ENCODE measurements around the gene ITPR3. TPM values are rescaled to one million over a fixed set of nuclear protein-coding genes. Genes with fewer than 3 reads are reported as not detected.
A peak's percentile ranks its signal among the peaks of the same experiment; 100 is the strongest.

ITPR3 gene
- total and polyA plus RNA-seq, 8 donors: 70.8 to 147 (median 94.4) TPM

DNA sequence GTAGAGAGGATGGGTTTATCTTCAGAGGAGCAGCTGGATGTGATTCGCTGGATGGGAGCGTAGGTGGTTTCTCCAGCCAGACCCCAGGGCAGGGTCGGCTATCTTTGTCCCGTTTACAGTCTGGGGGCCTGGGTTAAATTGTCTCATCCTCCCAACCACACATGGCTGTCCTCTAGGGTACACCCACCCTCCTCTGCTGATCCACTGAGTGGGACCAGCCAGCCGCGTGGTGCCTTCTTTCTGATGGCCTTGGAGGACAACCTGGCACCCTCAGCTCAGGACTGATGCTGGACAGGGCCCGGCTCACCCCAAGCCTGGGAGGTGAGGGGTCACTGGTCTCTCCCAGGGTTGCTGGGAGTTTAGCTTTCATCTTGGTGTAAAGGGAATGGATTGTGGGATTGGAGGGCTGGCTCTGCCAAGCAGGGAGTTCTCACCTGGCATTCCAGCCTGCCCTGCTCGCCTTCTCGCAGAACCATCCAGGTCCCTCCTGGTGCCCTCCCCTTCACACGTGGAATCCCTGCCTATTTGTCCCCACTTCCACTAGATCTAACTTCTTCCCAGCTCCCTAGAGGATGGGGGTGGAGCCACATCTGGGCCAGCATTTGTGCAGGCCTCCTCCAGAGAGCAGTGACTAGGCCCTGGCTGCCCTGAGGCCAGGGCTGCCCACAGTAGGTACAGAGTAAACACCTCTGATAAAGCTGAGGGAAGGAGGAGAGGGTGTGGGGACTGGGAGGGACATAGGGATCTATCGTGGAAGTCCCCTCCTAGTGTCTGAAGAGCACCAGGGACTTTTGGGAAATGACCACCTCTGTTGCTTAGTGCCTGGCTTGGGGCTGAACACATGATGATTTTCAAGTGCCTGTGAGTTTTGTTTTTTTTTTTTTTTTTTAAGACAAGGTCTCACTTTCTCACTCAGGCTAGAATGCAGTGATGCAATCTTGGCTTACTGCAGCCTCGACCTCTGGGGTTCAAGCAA is 1.6 kb downstream of the ITPR3 start:
- TF ChIP-seq CTCF (IDR thresholded peaks at IDR 0.05): no peak
- Histone ChIP-seq H3K27ac (peak overlapping the region; percentile 89 to 91), H3K4me1 (peaks cover 8 to 59% of the 10 kb centered on the region in 2 donors), H3K27me3 (peaks cover 0 to 32% of the 10 kb centered on the region in 2 donors), H3K4me3 (peak overlapping the region; percentile 61 to 72), H3K9me3 (no peaks in the 10 kb centered on the region), H3K36me3 (peaks cover 0 to 4% of the 10 kb centered on the region in 2 donors)
- ATAC-seq (peak; percentile 49), DNase-seq (peak in 1 of 4 donors; percentile 61)
- intact Hi-C loops (cut with DNase I): no loop called here

GRCh38 chr6:33623895-33624381 is 2.8 kb downstream of the ITPR3 start:
- Histone ChIP-seq H3K9me3 (no peaks in the 10 kb centered on the region), H3K36me3 (peaks cover 0 to 4% of the 10 kb centered on the region in 2 donors), H3K4me1 (peaks cover 15 to 66% of the 10 kb centered on the region in 2 donors), H3K27me3 (peaks cover 0 to 32% of the 10 kb centered on the region in 2 donors), H3K4me3 (peak overlapping the region in 1 of 2 donors; percentile 61), H3K27ac (peak overlapping the region in 1 of 2 donors; percentile 47)
- DNase-seq (no peak), ATAC-seq (no peak)
- intact Hi-C loops (cut with DNase I): no loop called here
- TF ChIP-seq CTCF (IDR thresholded peaks at IDR 0.05): no peak

DNA sequence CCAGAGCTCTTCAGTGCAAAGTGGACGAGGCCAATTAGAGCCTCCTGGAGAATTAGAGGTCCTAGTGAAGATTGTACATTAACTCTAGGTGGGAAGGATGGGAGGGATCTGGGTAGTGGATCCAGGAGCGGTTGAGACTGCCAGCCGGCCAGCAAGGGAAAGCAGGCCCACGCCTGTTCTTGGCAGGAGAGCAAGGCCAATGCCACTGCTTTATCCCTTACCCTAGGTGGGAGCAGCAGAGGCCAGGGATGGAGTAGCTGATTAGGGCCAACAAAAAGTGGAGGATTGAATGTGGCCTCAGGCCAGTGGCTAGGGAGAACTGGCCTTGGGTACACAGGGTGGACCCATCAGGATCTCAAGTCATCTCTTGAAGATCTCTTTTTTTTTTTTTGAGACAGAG is 3.7 kb downstream of the ITPR3 start:
- Histone ChIP-seq H3K9me3 (no peaks in the 10 kb centered on the region), H3K4me3 (no peak overlapping the region), H3K4me1 (peaks cover 15 to 58% of the 10 kb centered on the region in 2 donors), H3K27ac (no peak overlapping the region), H3K27me3 (peaks cover 0 to 32% of the 10 kb centered on the region in 2 donors), H3K36me3 (peaks cover 0 to 4% of the 10 kb centered on the region in 2 donors)
- ATAC-seq: no peak
- no peak for DNase-seq
- TF ChIP-seq CTCF (IDR thresholded peaks at IDR 0.05): no peak
- intact Hi-C loops (cut with DNase I): no loop called here

DNA sequence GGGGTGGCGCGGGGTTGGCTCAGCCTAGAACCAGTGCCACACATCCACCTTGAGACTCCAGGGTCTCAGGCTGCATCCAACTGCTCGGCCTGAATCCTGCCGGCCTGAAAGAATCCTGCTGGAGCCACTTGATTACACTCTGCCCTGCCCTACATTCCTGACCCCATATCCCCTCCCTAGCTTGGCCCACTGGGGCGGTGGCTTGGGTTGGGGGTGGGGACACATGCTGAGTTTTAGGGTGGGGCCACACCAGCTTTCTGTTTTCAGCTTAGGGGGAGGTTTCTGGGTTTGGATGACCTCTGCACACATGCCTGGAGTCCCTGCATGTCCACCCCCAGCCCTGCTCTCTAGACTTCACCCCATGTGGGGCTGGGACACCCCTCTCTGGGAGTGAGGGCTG is 6.8 kb downstream of the ITPR3 start:
- peak; percentile 56 for ATAC-seq
- no peak for TF ChIP-seq CTCF (IDR thresholded peaks at IDR 0.05)
- H3K36me3 ChIP-seq: peaks cover 0 to 4% of the 10 kb centered on the region in 2 donors
- intact Hi-C loops (cut with DNase I): no loop called here
- peak overlapping the region in 1 of 2 donors; percentile 54 for H3K27ac ChIP-seq
- H3K27me3 ChIP-seq: peaks cover 0 to 8% of the 10 kb centered on the region in 2 donors
- peaks cover 9 to 51% of the 10 kb centered on the region in 2 donors for H3K4me1 ChIP-seq
- H3K9me3 ChIP-seq: no peaks in the 10 kb centered on the region
- no peak overlapping the region for H3K4me3 ChIP-seq
- DNase-seq: peak in 1 of 4 donors; percentile 58

- TF ChIP-seq CTCF (IDR thresholded peaks at IDR 0.05): no peak
- H3K27ac ChIP-seq: peak overlapping the region in 1 of 2 donors; percentile 54
- H3K27me3 ChIP-seq: peaks cover 0 to 11% of the 10 kb centered on the region in 2 donors
- peaks cover 9 to 52% of the 10 kb centered on the region in 2 donors for H3K4me1 ChIP-seq
- ATAC-seq: peak; percentile 17
- intact Hi-C loops (cut with DNase I): no loop called here
- DNase-seq: no peak
- no peak overlapping the region for H3K4me3 ChIP-seq
- H3K36me3 ChIP-seq: peaks cover 0 to 4% of the 10 kb centered on the region in 2 donors
- no peaks in the 10 kb centered on the region for H3K9me3 ChIP-seq
Measured at GRCh38 chr6:33628401-33628964, 7.4 kb downstream of the ITPR3 start.

Data from left lung (tissue), 10 donors.